HuH-7 (cell line): ENCODE results near the gene ITGB2.
"Not testable (repeated sequence)": the region's sequence is repeated elsewhere in the genome, so short reads cannot be mapped to it uniquely, and the experiment has no call there.

Source experiments
- DNase-seq: peaks from one replicate; pipeline ENCODE4 v3.0.0; 2011; ENCODE audit warnings: low spot score

ITGB2 gene

DNA sequence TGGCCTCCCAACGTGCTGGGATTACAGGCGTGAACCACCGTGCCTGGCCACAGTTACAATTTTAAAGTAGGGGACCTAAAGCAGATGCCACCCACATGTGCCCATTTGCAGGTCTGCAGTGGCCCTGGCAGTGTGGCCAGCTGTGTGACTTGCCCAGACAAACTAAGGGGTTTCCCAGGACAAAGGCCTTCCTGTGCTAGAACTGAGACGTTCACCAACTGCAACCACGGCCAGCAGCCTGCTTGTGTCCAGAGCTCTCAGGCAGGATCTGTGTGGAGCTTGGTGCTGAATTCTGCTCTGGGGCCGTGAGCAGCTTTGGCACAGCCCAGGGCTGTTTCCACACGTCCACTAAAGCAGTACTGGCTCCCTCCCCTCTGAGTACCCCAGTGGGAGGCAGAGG lies 36.6 kb downstream of the ITGB2 start:
- no peak for DNase-seq

DNA sequence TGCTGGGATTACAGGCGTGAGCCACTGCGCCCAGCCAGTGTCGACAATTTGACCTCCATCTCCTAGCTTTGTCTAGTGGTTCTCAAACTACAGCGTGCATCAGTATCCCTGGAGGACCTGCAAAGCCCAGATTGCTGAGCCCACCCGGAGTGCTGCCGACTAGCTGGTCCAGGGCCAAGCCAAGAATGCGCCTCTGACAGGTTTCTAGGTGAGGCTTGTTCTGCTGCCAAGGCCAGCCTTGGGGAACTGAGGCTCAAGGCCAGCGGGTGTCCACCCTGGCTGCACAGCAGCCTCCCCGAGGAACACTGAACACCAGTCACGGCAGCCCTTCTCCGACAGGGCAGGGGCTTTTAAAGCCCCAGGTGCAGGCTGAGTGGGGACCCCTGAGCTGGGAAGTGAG lies 37.4 kb downstream of the ITGB2 start:
- DNase-seq, result no peak

DNA sequence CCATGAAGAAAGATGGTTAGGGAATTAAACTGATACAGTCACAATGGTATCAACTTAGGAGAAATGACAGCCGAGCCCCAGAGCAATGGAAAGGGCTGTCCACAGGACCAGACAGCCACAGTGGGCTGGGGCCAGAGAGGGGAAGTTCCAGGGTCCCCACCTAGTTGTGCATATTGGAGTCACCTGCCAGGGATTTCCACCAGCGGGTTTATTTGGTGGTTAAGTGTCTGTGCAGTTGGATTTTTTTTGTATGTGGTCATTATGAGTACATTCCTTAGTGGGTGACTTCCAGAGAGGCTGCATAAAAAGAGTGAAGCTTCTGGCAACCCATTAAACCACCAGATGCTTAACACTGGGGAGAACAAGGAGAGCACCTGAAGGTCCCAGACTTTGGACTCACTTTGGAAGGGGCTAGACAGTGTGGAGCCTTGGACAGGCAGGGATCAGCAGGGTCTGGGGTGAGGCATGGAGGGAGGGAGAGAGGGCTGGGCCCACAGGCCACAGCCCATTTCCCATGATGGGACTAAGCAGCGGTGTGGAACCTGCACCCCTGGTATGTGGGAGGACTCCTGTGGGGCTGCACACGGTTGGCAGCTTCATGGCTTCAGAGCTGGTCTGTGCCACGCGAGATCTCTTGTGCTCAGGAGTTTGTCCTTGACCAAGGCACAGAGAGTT lies 39.4 kb downstream of the ITGB2 start:
- no peak for DNase-seq

DNA sequence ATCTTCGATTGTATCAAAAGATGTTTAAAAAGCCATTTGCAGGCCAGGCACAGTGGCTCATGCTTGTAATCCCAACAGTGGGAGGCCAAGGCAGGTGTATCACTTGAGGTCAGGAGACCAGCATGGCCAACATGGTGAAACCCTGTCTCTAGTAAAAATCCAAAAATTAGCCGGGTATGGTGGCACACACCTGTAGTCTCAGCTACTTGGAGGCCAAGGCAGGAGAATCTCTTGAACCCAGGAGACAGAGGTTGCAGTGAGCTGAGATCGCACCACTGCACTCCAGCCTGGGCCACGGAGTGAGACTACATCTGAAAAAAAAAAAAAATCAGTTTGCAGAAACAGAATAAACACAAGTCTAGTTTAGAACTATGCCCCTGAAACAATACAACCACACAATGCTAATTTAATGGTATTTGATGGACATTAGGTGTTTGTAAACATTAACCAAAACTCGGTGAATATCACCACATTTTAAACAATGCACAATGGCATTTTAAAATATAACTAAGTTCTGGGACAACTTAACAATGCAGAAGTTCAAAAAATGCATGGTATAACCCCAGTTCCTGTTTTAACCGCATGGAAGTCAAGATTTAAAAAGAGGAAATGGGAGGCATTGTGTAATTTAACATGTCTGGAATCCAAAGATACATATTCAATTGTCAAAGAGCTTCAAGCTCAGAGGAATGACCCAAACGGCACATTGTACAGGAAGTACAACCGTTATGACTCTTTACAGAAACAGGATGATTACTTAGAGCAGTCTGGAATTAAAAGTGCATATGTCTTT lies 40.1 kb downstream of the ITGB2 start:
- no peak for DNase-seq

DNA sequence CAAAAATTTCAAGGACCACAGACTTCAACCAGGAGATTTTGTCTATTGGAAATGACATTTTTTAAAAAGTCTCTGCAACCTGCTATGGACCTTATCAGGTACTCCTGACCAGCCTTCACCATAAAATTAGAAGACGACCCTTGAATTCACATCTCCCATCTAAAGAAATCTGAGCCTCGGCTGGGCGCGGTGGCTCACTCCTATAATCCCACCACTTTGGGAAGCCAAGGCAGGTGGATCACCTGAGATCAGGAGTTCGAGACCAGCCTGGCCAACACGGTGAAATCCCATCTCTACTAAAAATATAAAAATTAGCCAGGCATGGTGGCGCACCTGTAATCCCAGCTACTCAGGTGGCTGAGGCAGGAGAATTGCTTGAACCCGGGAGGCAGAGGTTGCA lies 41.5 kb downstream of the ITGB2 start:
- DNase-seq, result not testable (repeated sequence)

DNA sequence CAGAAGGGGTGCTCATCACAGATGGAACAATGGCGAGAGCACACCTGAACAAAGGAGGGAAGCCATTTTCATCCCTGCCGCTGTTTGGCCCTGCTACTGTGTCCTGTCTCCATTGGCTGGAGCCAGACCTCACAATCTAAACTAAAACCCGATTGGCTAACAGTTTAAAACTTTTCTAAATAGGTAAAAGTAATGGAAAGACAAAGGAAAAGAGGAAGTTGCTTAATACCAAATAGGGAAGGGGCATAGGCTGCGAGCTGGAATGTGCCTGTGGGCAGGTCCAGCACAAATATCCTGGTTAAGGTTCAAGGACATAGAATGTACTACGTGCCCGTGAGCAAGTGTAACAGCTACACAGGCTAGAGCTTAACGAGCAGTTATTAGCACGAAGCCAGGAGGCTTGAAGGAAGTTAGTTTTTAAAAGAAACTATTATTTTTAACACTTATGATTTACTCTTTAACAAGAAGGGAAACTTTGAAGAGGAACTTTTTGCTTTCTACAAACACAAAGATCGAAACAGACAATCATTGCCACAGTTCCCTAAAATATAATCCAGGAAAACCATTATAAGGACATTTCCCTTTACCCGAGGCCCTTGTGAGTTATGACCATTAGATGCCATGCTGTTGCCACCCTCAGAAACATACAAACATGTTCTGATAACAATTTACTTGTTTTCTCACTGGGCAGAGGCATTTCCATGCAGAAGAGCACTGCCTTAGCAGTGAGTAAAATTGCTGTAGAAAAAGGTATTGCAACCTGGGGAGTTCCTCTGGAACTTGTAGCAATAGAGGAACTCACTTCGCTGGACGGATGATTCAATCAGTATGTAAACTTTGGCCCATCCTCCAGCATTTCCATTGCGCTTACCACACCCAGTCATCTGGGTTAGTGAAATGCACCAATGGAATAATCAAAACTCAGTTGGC lies 42.4 kb downstream of the ITGB2 start:
- no peak for DNase-seq

DNA sequence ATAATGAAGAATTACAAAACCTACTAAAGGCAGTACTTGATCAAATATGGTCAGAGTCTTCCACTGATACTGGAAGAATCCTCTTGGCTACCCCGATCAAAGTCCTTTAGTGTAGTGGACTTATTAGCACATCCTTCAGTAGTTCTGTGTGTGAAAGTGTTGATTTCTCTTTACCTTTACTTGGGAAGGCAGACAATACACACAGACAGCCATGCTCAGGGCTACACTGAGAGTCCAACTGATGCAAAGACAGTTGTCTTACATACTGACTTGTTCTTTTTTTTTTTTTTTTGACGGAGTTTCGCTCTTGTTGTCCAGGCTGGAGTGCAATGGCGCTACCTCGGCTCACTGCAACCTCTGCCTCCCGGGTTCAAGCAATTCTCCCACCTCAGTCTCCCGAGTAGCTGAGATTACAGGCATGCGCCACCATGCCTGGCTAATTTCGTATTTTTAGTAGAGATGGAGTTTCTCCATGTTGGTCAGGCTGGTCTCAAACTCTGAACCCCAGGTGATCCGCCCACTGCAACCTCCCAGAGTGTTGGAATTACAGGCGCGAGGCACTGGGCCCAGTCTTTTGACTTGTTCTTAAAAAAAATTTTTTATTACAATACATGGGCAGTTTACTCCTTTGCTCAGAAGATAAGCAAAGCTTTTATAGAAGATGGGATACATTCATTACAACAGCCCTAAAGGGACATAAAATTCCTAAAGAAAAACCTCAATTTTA lies 43.7 kb downstream of the ITGB2 start:
- DNase-seq, result no peak

DNA sequence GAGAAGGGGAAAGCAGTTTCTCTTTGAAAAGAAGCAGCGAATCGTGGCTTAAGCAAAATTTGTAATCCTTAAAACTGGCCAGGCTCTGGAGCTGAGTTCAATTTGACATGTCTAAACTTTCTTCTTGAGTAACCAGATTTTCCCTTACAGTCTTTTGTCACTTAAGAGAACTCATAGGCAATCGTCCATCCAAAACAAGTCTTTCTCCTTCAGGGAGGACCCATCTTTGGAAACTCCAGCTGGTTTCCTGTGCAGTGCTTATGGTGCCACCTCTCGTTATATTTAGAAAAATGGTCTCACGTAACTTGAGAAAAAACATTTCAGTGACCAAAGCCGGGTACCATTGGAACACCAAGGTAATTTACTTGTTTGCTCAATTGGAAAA lies 45.4 kb downstream of the ITGB2 start:
- DNase-seq, result peak; percentile 49

DNA sequence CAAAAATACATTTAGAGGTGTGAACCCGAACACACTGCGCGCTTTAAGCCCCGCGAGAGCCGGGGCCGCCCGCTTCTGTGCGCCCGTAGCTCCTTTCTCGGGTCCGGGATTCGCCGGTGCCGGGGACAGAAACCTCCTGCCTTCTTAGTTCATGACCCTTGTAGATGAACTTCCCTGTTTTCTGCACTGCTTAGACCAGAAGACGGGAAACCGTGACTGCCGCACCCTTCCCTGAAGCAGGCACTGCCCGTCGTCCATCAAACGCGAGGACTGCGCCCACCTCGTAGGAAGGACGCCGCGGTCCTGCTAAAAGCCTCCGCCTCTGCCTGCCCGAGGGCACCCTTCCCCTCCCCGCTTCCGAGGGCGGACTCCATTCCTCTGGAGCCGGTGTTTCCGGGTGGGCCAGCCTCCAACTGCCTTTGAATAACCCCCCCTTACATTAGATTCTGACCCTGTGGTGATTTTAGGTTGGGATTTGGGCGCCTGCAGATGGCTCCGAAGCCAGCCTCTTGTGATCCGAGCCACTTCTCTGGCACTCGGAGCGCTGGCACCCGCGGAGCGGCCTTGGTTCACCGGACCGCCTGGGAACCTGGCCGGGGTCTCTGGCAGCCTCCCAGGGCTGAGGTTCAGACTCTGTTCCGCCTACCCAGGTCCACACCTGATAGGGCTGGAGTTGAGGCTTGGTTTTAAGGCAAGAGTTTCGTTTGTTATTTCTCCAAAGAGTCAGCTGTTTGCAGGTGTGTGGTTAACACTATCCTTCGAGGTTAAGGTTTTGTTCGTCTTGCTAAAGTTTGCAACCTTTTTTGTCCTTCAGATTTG lies 46.0 kb downstream of the ITGB2 start:
- DNase-seq, result no peak

DNA sequence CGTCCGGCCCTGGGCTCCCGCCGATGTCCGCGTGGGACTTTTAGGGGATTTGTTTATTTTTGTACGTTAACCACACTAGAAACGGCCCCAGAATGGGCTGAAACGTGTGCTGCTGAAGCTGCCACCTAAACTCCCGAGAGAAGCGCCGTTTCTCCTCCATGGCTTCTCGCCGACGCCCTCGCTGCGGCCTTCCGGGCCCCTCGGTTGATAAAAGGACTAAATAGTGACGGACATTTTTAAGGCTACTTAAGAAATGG lies 46.5 kb downstream of the ITGB2 start:
- DNase-seq, result no peak

DNA sequence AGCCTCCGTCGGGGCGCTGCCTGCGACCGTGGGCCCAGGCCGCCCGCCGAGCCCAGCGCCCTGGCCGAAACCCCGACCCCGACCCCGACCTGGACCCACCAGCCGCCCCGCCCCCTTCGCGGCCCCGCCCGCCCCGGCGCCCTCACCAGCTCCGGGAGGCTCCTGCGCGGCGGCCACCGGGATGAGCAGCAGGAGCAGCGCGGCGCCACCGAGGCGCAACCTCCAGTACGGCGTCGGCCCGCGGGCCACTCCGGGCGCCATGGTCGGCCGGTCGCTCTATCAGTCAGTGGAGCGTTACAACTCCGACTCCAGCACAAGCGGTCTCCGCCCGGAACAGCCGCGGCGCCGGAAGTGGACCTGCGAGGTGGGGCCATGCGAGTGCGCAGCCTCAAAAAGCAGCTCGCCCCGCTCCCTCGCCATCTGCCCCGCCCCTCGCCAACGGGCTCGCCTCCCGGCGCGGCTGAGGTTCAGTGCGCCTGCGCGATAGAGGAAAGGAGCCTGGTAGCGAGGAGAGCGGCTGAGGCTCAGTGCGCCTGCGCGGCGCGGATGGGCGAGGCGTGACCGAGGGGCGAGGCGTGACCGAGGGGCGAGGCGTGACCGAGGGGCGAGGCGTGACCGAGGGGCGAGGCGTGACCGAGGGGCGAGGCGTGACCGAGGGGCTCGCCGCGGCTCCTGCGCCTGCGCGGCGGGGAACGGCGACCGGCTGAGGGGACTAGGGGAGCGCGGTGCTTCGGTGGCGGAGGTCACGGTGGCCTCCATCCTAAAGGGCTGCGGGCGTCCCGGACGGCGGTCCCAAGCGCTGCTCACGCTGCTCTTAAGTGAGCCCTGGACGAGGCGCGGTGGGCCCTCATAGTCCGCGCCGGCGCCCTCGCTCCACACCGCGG lies 47.1 kb downstream of the ITGB2 start, which contains the start of gene PTTG1IP:
TSS of gene PTTG1IP (minus strand) at position 335 of the 884 bp plus-strand sequence. CDS start at position 261, 74 bp downstream.
- peak; percentile 99 for DNase-seq

DNA sequence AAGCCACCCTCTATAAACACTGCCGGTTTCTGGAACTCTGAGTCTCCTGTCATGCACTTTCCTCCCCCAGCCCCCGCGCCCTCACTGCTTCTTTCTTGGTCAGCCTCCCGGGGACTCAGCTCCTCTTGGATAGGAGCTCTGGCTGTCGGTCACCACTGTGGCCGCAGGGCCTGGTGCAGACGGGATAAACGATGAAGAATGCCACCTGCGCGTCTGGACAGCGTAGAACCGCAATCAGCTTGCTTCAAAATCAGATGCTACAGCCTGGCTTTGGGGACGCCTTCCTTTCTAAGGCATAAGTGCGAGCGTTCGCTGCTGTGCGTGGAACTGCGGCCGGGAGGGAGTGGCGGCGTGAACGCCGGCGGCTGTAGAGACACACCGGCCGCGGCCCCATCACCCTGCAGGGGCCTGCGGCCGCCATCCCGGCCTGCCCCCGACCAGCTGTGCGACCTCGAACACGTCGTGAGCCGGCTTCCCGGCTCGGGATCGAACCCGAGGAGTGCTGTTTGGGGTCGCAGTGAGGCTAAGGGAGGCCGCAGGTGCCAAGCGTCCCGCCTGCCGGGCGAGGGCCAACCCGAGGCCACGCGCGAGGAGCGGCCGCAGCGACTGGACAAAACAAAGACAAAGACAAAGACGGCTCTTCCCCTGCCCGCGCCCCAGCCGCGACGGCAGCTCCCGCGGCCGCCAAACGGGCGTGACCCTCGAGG lies 47.9 kb downstream of the ITGB2 start:
- DNase-seq, result no peak

DNA sequence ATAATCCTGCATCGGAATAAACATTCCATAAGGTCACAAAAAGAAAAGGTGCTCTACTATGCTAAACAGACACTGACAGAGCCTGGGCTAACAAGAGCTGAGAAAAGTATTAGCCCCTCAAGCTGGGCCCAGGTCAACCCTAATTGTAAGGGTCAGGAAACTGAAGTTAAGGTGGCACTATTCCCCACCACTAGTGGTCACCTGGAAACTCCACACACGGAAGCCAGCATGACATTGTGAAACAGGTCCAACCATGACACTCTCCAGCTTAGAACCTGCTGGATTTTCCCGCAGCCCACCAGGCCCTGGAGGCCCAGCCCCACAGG lies 48.4 kb downstream of the ITGB2 start:
- DNase-seq, result no peak

DNA sequence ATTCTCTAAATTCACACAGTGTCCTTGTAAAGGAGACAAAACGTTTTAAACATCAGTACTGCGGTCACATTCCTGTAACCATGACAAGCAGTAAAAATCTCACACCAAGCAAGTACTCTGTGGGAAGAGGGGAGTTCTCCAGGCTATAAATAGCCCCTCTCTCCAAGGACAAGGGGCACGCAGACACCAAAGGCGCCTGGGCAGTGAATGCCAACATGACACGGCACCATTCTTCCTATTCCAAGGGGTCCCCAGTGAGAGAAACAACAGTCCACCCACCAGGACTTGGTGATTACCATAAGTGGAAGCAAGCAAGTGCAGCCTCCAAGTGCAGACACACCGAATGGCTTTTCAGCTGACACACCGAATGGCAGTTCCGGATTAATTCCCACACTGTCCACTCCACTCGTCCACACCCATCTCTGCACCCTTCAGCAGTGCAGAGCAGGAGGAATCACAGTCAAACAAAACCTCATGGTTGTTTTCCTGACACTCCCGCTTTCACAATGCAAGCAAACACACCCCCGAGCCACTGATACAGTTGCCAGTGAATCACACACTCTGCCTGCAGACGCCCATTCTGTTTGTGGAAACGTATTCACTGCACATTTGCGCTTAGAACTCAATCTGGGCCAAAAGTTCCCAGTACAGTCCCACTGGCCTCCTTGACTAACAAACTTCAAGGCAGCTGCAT lies 49.0 kb downstream of the ITGB2 start:
- DNase-seq, result peak; percentile 60

DNA sequence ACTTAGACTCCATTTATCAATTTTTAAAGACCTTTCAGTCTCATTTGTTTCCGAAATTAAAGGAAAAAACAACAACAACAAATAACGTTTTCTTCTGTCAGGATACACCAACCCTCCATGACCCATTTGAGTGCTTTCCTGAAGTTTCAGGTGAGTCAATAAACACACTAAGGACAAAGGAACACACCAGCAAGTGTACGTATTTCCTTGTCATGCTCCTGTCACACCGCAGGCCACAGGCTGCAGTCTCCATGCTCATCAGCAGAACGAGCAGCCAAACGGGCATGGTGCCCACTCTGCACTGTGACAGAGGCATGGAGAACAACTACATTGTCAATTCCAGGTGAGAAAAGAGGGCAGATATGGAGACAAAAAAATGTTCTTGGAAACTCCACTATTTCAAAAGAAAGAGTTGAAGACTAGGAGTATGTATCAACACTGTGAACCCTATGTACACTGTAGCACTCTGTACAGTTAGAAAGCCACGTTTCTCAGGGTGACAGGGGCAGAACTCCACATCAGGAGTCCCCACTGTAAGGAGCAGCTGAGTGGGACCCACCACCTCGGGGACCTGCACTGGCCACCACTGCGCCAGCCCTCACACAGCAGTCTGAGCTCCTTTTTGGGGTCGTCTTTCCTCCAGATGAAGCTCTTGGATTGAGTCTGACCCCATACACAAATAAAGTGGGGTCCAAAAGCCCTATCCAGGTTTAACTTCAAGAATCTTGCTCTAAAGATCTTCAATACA lies 49.8 kb downstream of the ITGB2 start:
- DNase-seq, result no peak

DNA sequence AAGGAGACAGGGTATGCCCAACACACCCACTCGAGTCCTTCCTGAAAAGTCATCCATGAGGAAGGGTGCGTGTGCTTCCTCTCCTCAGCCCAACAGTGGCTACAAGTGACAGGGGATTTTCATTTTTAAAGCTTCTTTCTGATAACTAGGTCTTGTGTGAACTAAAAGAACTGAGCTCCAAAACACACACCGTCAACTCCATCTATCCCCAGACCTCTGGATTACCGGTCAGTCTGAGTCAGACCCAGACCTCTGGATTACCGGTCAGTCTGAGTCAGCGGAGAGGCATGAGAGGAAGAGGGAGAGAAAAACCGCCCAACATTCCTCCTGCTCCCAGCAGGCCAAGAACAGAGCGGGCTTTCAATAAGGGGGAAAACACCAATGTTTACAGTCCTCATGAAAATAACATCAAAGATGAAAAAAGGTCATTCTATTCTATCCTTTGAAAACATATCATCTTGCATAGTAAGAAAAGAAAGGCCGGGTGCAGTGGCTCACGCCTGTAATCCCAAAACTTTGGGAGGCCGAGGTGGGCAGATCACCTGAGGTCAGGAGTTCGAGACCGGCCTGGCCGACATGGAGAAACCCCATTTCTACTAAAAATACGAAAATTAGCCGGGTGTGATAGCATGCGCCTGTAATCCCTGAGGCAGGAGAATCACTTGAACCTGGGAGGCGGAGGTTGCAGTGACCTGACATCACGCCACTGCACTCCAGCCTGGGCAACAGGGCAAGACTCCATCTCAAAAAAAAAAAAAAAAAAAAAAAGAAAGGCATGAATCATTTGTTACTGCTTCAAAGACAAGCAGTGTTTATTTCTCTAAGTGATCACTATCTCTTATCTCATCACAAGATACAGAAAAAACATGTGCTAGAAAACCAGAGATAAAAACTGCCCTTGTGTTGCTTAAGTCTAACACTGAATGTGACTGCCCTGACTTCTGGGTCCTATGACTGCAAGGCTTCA lies 50.6 kb downstream of the ITGB2 start:
- DNase-seq, result peak; percentile 49

DNA sequence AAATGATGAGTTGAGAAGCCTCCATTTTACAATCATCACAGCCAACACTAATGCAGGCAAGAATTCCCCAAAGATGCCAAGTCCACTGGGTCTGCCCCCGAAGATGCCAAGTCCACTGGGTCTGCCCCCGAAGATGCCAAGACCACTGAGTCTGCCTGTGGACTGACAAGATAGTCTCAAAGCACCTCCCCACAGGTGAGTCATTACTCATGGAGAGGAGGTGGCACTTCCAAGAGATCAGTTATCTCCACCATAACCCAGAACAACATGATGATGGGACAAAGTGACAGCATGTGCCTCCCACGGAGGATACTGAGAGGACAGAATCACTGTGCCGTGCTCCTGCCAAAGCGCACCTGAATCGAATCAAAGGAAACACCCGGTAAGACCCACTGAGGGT lies 52.0 kb downstream of the ITGB2 start:
- DNase-seq, result no peak
